ENCODE data around the gene NAA80. TPM values are rescaled to one million over a fixed set of nuclear protein-coding genes. Genes with fewer than 3 reads are reported as not detected.
A peak's percentile ranks its signal among the peaks of the same experiment; 100 is the strongest.

Gene NAA80
- total and polyA plus RNA-seq, 7 experiments from 2014 or later = 13.7 to 44.9 (median 30.7) TPM

GRCh38 chr3:50276762-50277101, 22.5 kb downstream of the NAA80 start:
- ChIA-PET POLR2A (no interaction called here), CTCF (interaction anchor here (0.6 to 1.7 kb wide), 2 partner anchors 50 to 82 kb away, joined by 4 to 7 read pairs; no protein-coding TSS in a partner anchor)
- intact Hi-C loops (cut with micrococcal nuclease) = no loop called here
- H3K4me1 ChIP-seq (ENCODE audit: control insufficient read depth in 2 of 2, insufficient read depth in 2 of 2, low read length in 2 of 2) = peaks cover 10 to 22% of the 10 kb centered on the region in 2 donors
- H3K4me3 ChIP-seq (ENCODE audit: low read length) = no peak overlapping the region
- H3K27me3 Mint-ChIP-seq = peaks cover 21 to 47% (median 29%) of the 10 kb centered on the region in 5 donors
- no peaks in the 10 kb centered on the region for H3K36me3 Mint-ChIP-seq
- DNase-seq (no peak), ATAC-seq (no peak)
- H3K27ac ChIP-seq (ENCODE audit: low read depth, low read length) = no peak overlapping the region
- peak overlapping the region in 1 of 10 donors; percentile 80 for H3K4me3 Mint-ChIP-seq
- H3K27ac Mint-ChIP-seq = no peak overlapping the region
- H3K36me3 ChIP-seq (ENCODE audit: control insufficient read depth in 2 of 3, insufficient read depth in 3 of 3, low read length in 3 of 3) = no peaks in the 10 kb centered on the region
- peaks cover 0 to 2% (median 0%) of the 10 kb centered on the region in 11 donors for H3K9me3 Mint-ChIP-seq
- peaks cover 15 to 23% of the 10 kb centered on the region in 2 donors for H3K27me3 ChIP-seq (ENCODE audit: control insufficient read depth in 2 of 2, insufficient read depth in 2 of 2, low read length in 2 of 2)
- H3K4me1 Mint-ChIP-seq = peaks cover 20 to 27% (median 25%) of the 10 kb centered on the region in 7 donors
- H3K9me3 ChIP-seq (ENCODE audit: control insufficient read depth in 2 of 3, low read length in 3 of 3) = no peaks in the 10 kb centered on the region

- ChIA-PET CTCF (interaction anchor here (1.7 kb wide), 1 partner anchor 82 kb away, joined by 7 read pairs; no protein-coding TSS in a partner anchor), POLR2A (no interaction called here)
- H3K36me3 Mint-ChIP-seq = no peaks in the 10 kb centered on the region
- intact Hi-C loops (cut with micrococcal nuclease) = no loop called here
- peak overlapping the region; percentile 48 to 80 (median 64) for H3K4me3 Mint-ChIP-seq
- peak overlapping the region in 1 of 9 donors; percentile 23 for H3K27ac Mint-ChIP-seq
- no peak overlapping the region for H3K4me3 ChIP-seq (ENCODE audit: low read length)
- peak; percentile 22 for ATAC-seq
- no peaks in the 10 kb centered on the region for H3K9me3 ChIP-seq (ENCODE audit: control insufficient read depth in 2 of 3, low read length in 3 of 3)
- H3K4me1 ChIP-seq (ENCODE audit: control insufficient read depth in 2 of 2, insufficient read depth in 2 of 2, low read length in 2 of 2) = peaks cover 10 to 22% of the 10 kb centered on the region in 2 donors
- no peak overlapping the region for H3K27ac ChIP-seq (ENCODE audit: low read depth, low read length)
- no peaks in the 10 kb centered on the region for H3K36me3 ChIP-seq (ENCODE audit: control insufficient read depth in 2 of 3, insufficient read depth in 3 of 3, low read length in 3 of 3)
- peaks cover 15 to 23% of the 10 kb centered on the region in 2 donors for H3K27me3 ChIP-seq (ENCODE audit: control insufficient read depth in 2 of 2, insufficient read depth in 2 of 2, low read length in 2 of 2)
- peaks cover 0 to 2% (median 0%) of the 10 kb centered on the region in 11 donors for H3K9me3 Mint-ChIP-seq
- H3K4me1 Mint-ChIP-seq = peaks cover 20 to 31% (median 26%) of the 10 kb centered on the region in 7 donors
- peaks cover 21 to 49% (median 29%) of the 10 kb centered on the region in 5 donors for H3K27me3 Mint-ChIP-seq
- DNase-seq = peak in 3 of 9 donors; percentile 37 to 45 (median 43)
Observed at GRCh38 chr3:50275996-50276761, 23.0 kb downstream of the NAA80 start.

- Mint-ChIP-seq H3K36me3 (no peaks in the 10 kb centered on the region), H3K9me3 (peaks cover 0 to 2% (median 0%) of the 10 kb centered on the region in 11 donors), H3K4me1 (peaks cover 20 to 31% (median 26%) of the 10 kb centered on the region in 7 donors), H3K4me3 (peak overlapping the region; percentile 42 to 80 (median 64)), H3K27ac (peak overlapping the region in 1 of 9 donors; percentile 46), H3K27me3 (peaks cover 21 to 49% (median 29%) of the 10 kb centered on the region in 5 donors)
- CTCF ChIA-PET = interaction anchor here (0.6 to 5.1 kb wide), 4 partner anchors 29 to 1565 kb away, joined by 3 to 47 read pairs (median 8); partner anchors contain the start of gene GNAT1
- H3K27ac ChIP-seq (ENCODE audit: low read depth, low read length) = no peak overlapping the region
- no peaks in the 10 kb centered on the region for H3K9me3 ChIP-seq (ENCODE audit: control insufficient read depth in 2 of 3, low read length in 3 of 3)
- intact Hi-C loops (cut with micrococcal nuclease) = no loop called here
- H3K4me1 ChIP-seq (ENCODE audit: control insufficient read depth in 2 of 2, insufficient read depth in 2 of 2, low read length in 2 of 2) = peaks cover 10 to 22% of the 10 kb centered on the region in 2 donors
- no peak overlapping the region for H3K4me3 ChIP-seq (ENCODE audit: low read length)
- ATAC-seq = no peak
- no peaks in the 10 kb centered on the region for H3K36me3 ChIP-seq (ENCODE audit: control insufficient read depth in 2 of 3, insufficient read depth in 3 of 3, low read length in 3 of 3)
- POLR2A ChIA-PET = interaction anchor here (0.5 kb wide), 1 partner anchor 77 kb away, joined by 3 read pairs; no protein-coding TSS in a partner anchor
- H3K27me3 ChIP-seq (ENCODE audit: control insufficient read depth in 2 of 2, insufficient read depth in 2 of 2, low read length in 2 of 2) = peaks cover 15 to 23% of the 10 kb centered on the region in 2 donors
- peak in 1 of 9 donors; percentile 9 for DNase-seq
Observed at GRCh38 chr3:50275141-50275995, 23.8 kb downstream of the NAA80 start.

- H3K27ac ChIP-seq (ENCODE audit: low read depth, low read length) = no peak overlapping the region
- ChIA-PET POLR2A (no interaction called here), CTCF (interaction anchor here (0.6 to 5.1 kb wide), 4 partner anchors 28 to 1564 kb away, joined by 3 to 47 read pairs (median 8); partner anchors contain the start of gene GNAT1)
- Mint-ChIP-seq H3K27ac (peak overlapping the region in 8 of 9 donors; percentile 6 to 79 (median 34)), H3K4me3 (peak overlapping the region; percentile 30 to 80 (median 68)), H3K4me1 (peaks cover 20 to 31% (median 26%) of the 10 kb centered on the region in 7 donors), H3K36me3 (no peaks in the 10 kb centered on the region), H3K9me3 (peaks cover 0 to 2% (median 0%) of the 10 kb centered on the region in 11 donors), H3K27me3 (peaks cover 21 to 49% (median 29%) of the 10 kb centered on the region in 5 donors)
- H3K9me3 ChIP-seq (ENCODE audit: control insufficient read depth in 2 of 3, low read length in 3 of 3) = no peaks in the 10 kb centered on the region
- H3K4me3 ChIP-seq (ENCODE audit: low read length) = no peak overlapping the region
- peaks cover 10 to 22% of the 10 kb centered on the region in 2 donors for H3K4me1 ChIP-seq (ENCODE audit: control insufficient read depth in 2 of 2, insufficient read depth in 2 of 2, low read length in 2 of 2)
- peak; percentile 47 to 79 (median 67) for DNase-seq
- no peaks in the 10 kb centered on the region for H3K36me3 ChIP-seq (ENCODE audit: control insufficient read depth in 2 of 3, insufficient read depth in 3 of 3, low read length in 3 of 3)
- peak; percentile 49 for ATAC-seq
- intact Hi-C loops (cut with micrococcal nuclease) = loop anchor here (1.0 kb wide), 1 partner anchor 50 kb away; no protein-coding TSS in a partner anchor
- H3K27me3 ChIP-seq (ENCODE audit: control insufficient read depth in 2 of 2, insufficient read depth in 2 of 2, low read length in 2 of 2) = peaks cover 15 to 23% of the 10 kb centered on the region in 2 donors
Observed at GRCh38 chr3:50274371-50275104, 24.7 kb downstream of the NAA80 start.

GRCh38 chr3:50273689-50274065, 25.5 kb downstream of the NAA80 start:
- intact Hi-C loops (cut with micrococcal nuclease) = loop anchor here (1.0 to 2.0 kb wide), 10 partner anchors 13 to 152 kb away; partner anchors contain the start of genes GNAI2 (in 1 of the 2), HYAL3 (in 1 of the 2), IFRD2 (in 1 of the 2) and NAA80 (in 1 of the 2)
- Histone ChIP-seq H3K36me3 (ENCODE audit: control insufficient read depth in 2 of 3, insufficient read depth in 3 of 3, low read length in 3 of 3) (no peaks in the 10 kb centered on the region), H3K27me3 (ENCODE audit: control insufficient read depth in 2 of 2, insufficient read depth in 2 of 2, low read length in 2 of 2) (peaks cover 15 to 23% of the 10 kb centered on the region in 2 donors), H3K4me1 (ENCODE audit: control insufficient read depth in 2 of 2, insufficient read depth in 2 of 2, low read length in 2 of 2) (peaks cover 10 to 22% of the 10 kb centered on the region in 2 donors), H3K4me3 (ENCODE audit: low read length) (no peak overlapping the region), H3K9me3 (ENCODE audit: control insufficient read depth in 2 of 3, low read length in 3 of 3) (no peaks in the 10 kb centered on the region), H3K27ac (ENCODE audit: low read depth, low read length) (no peak overlapping the region)
- Mint-ChIP-seq H3K36me3 (no peaks in the 10 kb centered on the region), H3K27me3 (peaks cover 21 to 50% (median 29%) of the 10 kb centered on the region in 5 donors), H3K9me3 (peaks cover 0 to 2% (median 0%) of the 10 kb centered on the region in 11 donors), H3K4me1 (peaks cover 20 to 31% (median 26%) of the 10 kb centered on the region in 7 donors), H3K27ac (no peak overlapping the region), H3K4me3 (peak overlapping the region in 3 of 10 donors; percentile 78 to 88 (median 80))
- ChIA-PET POLR2A (interaction anchor here (1.1 kb wide), 1 partner anchor 79 kb away, joined by 3 read pairs; no protein-coding TSS in a partner anchor), CTCF (interaction anchor here (2.2 to 5.1 kb wide), 2 partner anchors 27 to 80 kb away, joined by 12 to 47 read pairs; partner anchors contain the start of gene GNAT1)
- DNase-seq = no peak
- ATAC-seq = no peak
